HEK293T (cell line): Measurements from ENCODE around the gene OR51B6.
"Not testable (repeated sequence)": the region's sequence is repeated elsewhere in the genome, so short reads cannot be mapped to it uniquely, and the experiment has no call there.

Experiments
- CTCF ChIA-PET: fragments of 350-600 bp; formaldehyde crosslinking; extraction: SDS; loops from one replicate; lab custom pipeline; 2021; ENCODE audit warnings: antibody characterized with exemption, inconsistent platforms; lab: Yijun Ruan, JAX
- POLR2A ChIA-PET: fragments of 350-600 bp; formaldehyde crosslinking; extraction: SDS; loops from one replicate; lab custom pipeline; 2020; ENCODE audit warnings: antibody characterized with exemption, inconsistent platforms; lab: Yijun Ruan, JAX
- DNase-seq: peaks from one replicate; pipeline ENCODE4 v3.0.0; 2012; ENCODE audit warnings: mixed read lengths; ENCODE audit errors: extremely low spot score
- ARNT ChIP-seq: fragments of 450-650 bp; IDR thresholded peaks from 2 replicates; pipeline ENCODE4 v1.6.1; 2017; ENCODE audit warnings: mild to moderate bottlenecking
- BHLHE40 ChIP-seq: fragments of 450-650 bp; IDR thresholded peaks from 2 replicates; pipeline ENCODE4 v1.6.1; 2016; ENCODE audit warnings: mild to moderate bottlenecking, moderate library complexity, borderline replicate concordance
- CTBP1 ChIP-seq: fragments of 450-650 bp; IDR thresholded peaks from 2 replicates; pipeline ENCODE4 v1.6.1; 2016; ENCODE audit warnings: borderline replicate concordance
- ELF4 ChIP-seq: fragments of 450-650 bp; IDR thresholded peaks from 2 replicates; pipeline ENCODE4 v1.6.1; 2017; ENCODE audit warnings: antibody characterized with exemption
- FOXA1 ChIP-seq: fragments of 450-650 bp; IDR thresholded peaks from 2 replicates; pipeline ENCODE4 v1.6.1; 2016; ENCODE audit warnings: mild to moderate bottlenecking
- FOXK2 ChIP-seq: fragments of 450-650 bp; IDR thresholded peaks from 2 replicates; pipeline ENCODE4 v1.6.1; 2016; ENCODE audit warnings: mild to moderate bottlenecking
- FOXM1 ChIP-seq: fragments of 450-650 bp; IDR thresholded peaks from 2 replicates; pipeline ENCODE4 v1.6.1; 2017; ENCODE audit warnings: mild to moderate bottlenecking, borderline replicate concordance
- HDGF ChIP-seq: fragments of 450-650 bp; IDR thresholded peaks from 2 replicates; pipeline ENCODE4 v1.6.1; 2017; ENCODE audit warnings: antibody characterized with exemption, borderline replicate concordance
- L3MBTL2 ChIP-seq: fragments of 450-650 bp; conservative IDR thresholded peaks from 2 replicates; pipeline ENCODE4 v1.6.1; 2016; ENCODE audit warnings: mild to moderate bottlenecking
- LEF1 ChIP-seq: fragments of 450-650 bp; IDR thresholded peaks from 2 replicates; pipeline ENCODE4 v1.6.1; 2017; ENCODE audit warnings: mild to moderate bottlenecking, borderline replicate concordance
- NFRKB ChIP-seq: fragments of 450-650 bp; IDR thresholded peaks from 2 replicates; pipeline ENCODE4 v1.6.1; 2016; ENCODE audit warnings: mild to moderate bottlenecking, moderate library complexity
- SP1 ChIP-seq: fragments of 450-650 bp; IDR thresholded peaks from 2 replicates; pipeline ENCODE4 v1.6.1; 2017
- SUZ12 ChIP-seq: fragments of 450-650 bp; IDR thresholded peaks from 2 replicates; pipeline ENCODE4 v1.6.1; 2016; ENCODE audit warnings: mild to moderate bottlenecking
- TARDBP ChIP-seq: fragments of 450-650 bp; IDR thresholded peaks from 2 replicates; pipeline ENCODE4 v1.6.1; 2016
- ZNF384 ChIP-seq: fragments of 450-650 bp; IDR thresholded peaks from 2 replicates; pipeline ENCODE4 v1.6.1; 2016
- TF ChIP-seq, protein P1 (sequence below): fragments of 450-650 bp; IDR thresholded peaks from 2 replicates; pipeline ENCODE4 v1.6.1; 2016

The OR51B6 gene, protein sequence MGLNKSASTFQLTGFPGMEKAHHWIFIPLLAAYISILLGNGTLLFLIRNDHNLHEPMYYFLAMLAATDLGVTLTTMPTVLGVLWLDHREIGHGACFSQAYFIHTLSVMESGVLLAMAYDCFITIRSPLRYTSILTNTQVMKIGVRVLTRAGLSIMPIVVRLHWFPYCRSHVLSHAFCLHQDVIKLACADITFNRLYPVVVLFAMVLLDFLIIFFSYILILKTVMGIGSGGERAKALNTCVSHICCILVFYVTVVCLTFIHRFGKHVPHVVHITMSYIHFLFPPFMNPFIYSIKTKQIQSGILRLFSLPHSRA

DNA sequence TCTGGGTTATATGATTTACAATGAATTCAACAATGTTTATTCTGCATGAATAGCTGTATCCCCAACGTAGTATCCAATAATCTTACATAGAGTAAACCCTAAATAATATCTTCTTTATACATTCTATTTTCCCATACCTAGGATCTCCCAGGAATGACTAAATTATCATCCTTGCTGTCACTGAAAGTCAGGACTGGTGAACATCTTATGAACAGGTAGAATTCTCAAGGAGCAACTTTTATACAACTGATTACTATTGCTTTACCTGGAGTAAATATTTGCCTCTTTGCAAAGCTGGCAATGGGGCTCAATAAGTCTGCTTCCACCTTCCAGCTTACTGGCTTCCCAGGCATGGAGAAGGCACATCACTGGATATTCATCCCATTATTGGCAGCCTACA lies at the start of gene OR51B6:
OR51B6 (plus strand) TSS at position 301 of the 400 bp plus-strand sequence; CDS start at position 301, 0 bp downstream.
- CTCF ChIA-PET: no interaction called here

DNA sequence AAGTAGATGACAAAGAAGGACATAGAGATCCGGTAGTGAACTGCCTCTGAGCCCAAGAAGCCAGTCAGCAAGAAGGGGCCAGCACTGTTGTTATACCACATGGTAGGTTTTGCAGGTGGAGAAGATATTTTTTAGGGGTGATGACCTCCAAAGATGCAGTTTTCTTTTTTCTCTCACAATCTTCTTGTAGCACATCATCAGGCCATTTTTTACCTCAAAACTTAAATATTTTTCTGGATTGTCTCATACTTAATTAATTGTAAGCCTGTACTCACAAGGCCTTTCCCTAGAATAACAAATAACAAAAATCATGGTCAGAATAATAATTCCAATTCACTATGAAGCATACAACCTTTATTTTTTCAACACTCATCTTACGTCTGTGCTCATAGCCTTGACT lies 49.5 kb upstream of the OR51B6 start, which contains the start of gene OR51B4:
OR51B4 (minus strand) TSS at position 101 of the 400 bp plus-strand sequence; CDS start at position 101, 0 bp downstream.
- CTCF ChIA-PET: no interaction called here
- no peak for DNase-seq
- POLR2A ChIA-PET: no interaction called here
- TF ChIP-seq LEF1: no peak

More for the DNA sequence above, at the start of gene OR51B6:
- DNase-seq: no peak
- no peak for TF ChIP-seq CTBP1
- no peak for TF ChIP-seq LEF1
- TF ChIP-seq BHLHE40: no peak
- POLR2A ChIA-PET: no interaction called here

DNA sequence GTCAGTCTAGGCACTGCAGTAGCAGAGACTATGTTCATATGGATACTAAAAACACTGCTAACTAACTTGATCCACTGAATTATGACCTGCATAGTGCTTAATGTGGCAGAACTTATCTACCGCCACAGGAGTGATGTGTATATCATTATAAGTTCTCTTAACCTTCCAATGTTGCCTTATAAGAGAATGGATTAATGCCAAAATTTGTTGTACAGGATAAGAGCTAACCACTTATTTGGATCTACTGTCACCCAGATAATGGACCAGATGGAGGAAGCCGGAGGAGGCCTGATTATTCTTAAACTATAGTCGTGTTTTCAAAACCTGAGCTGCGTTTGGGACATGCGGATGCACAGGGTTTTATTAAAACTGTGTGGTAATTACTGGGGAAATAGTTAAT lies 47.7 kb upstream of the OR51B6 start:
- CTCF ChIA-PET: no interaction called here

DNA sequence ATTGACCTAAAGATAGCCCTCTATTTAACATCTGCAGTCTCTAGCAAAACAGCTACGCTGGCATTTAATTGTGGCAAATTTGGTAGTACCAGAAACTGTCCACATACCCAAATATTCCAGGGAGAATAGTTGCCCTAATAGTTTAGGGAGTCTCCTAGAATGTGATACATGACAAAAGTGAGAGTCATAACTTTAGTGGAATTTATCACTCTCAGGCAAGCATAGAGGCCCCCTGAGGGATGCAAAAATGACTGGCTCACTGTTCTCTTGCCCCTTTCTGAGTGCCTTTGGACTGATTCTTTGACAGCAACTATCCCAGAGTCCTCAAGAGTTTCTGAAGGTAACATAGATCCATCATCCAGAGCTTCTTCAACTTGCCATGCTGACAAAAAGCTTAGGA lies 47.3 kb upstream of the OR51B6 start:
- ChIA-PET CTCF (no interaction called here), POLR2A (no interaction called here)
- no peak for TF ChIP-seq ELF4
- TF ChIP-seq SP1: no peak
- TF ChIP-seq, protein P1, sequence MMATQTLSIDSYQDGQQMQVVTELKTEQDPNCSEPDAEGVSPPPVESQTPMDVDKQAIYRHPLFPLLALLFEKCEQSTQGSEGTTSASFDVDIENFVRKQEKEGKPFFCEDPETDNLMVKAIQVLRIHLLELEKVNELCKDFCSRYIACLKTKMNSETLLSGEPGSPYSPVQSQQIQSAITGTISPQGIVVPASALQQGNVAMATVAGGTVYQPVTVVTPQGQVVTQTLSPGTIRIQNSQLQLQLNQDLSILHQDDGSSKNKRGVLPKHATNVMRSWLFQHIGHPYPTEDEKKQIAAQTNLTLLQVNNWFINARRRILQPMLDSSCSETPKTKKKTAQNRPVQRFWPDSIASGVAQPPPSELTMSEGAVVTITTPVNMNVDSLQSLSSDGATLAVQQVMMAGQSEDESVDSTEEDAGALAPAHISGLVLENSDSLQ: no peak
- TF ChIP-seq SUZ12: no peak
- no peak for TF ChIP-seq CTBP1
- no peak for TF ChIP-seq FOXM1
- TF ChIP-seq NFRKB: no peak
- no peak for TF ChIP-seq TARDBP
- no peak for TF ChIP-seq LEF1
- no peak for TF ChIP-seq ZNF384
- TF ChIP-seq HDGF: no peak
- TF ChIP-seq ARNT: no peak
- no peak for TF ChIP-seq L3MBTL2
- TF ChIP-seq FOXA1: no peak
- no peak for TF ChIP-seq FOXK2
- DNase-seq: no peak

More for the DNA sequence above, 47.7 kb upstream of the OR51B6 start:
- TF ChIP-seq ARNT (no peak), L3MBTL2 (no peak), ZNF384 (no peak), TARDBP (no peak), FOXM1 (no peak), CTBP1 (no peak), ELF4 (no peak), NFRKB (no peak), LEF1 (no peak), FOXK2 (no peak), SUZ12 (no peak), FOXA1 (no peak), BHLHE40 (no peak), SP1 (no peak), HDGF (no peak)
- TF ChIP-seq, protein P1: no peak
- no peak for DNase-seq
- POLR2A ChIA-PET: no interaction called here

DNA sequence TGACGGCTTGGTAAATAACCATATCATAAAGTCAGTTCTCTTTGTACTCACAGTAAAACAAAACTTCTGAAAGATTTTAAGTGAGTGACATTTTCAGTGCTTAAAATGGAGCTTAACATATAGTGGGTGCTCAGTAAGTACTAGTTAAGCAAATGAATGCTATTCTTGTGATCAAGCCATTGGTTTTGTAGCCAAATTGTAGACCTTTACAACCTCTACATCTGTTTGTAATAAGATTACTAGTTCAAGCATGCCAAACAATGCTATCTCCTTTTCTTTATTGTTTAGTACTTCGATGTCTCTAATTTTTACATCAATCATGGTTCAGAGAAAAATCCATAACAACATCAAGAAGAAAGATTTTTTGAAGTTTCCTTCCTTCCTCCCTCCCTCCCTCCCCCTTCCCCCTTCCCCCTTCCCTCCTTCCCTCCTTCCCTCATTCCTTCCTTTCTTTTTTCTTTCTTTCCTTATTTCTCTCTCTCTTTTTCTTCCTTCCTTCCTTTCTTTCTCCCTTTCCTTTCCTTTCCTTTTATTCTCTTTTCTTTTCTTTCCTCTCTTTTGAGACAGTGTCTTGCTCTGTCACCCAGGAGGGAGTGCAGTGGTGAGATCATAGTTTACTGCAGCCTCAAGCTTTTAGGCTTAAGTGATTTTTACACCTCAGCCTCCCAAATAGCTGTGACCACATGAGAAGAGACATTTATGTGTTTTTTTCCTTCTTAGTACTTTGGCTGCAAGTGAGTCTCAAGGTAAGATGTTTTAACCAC lies 43.9 kb upstream of the OR51B6 start:
- DNase-seq: no peak
- CTCF ChIA-PET: no interaction called here
- TF ChIP-seq TARDBP: no peak
- no peak for TF ChIP-seq ZNF384
- POLR2A ChIA-PET: no interaction called here

DNA sequence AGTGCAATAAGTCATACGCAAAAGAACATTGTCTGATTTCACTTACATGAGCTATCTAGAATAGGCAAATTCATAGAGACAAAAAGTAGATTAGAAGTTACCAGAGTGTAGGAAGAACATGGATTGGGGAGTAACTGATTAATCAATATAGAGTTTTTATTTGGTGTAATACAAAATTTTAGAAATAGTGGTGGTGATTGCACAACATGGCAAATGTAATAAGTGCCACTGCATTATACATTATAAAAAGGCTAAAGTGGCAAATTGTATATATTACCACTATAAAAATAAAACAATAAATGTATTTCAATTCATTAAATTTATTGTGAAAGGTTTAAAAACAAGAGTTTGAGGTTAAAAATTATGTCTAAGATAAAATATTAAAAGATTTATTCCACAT lies 40.9 kb upstream of the OR51B6 start:
- CTCF ChIA-PET: no interaction called here
- TF ChIP-seq ZNF384 (no peak), NFRKB (no peak), SUZ12 (no peak), FOXA1 (no peak), ARNT (no peak), FOXK2 (no peak), ELF4 (no peak), LEF1 (no peak), SP1 (no peak), HDGF (no peak), BHLHE40 (no peak), TARDBP (no peak), CTBP1 (no peak), L3MBTL2 (no peak)
- TF ChIP-seq, protein P1: no peak
- DNase-seq: no peak
- POLR2A ChIA-PET: no interaction called here

DNA sequence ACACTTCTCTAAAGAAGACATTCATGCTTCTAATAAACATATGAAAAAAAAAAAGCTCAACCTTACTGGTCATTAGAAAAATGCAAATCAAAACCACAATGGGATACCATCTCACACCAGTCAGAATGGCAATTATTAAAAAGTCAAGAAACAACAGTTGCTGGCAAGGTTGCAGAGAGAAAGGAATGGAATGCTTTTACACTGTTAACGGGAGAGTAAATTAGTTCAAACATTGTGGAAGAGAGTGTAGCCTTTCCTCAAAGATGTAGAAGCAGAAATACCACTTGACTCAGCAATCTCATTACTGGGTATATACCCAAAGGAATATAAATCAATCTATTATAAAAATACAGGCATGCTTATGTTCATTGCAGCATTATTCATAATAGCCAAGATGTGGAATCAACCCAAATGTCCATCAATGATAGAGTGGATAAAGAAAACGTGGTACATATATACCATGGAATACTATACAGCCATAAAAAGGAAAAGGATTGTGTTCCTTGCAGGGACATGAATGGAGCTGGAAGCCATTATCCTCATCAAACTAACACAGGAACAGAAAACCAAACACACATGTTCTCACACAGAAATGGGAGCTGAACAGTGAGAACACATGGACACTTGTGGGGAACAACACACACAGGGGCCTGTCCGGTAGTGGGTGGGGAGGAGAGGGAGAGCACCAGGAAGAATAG lies 37.8 kb upstream of the OR51B6 start:
- DNase-seq, CTCF ChIA-PET, POLR2A ChIA-PET: not testable (repeated sequence)
